ENCODE results near the gene ZNF446.
"Not testable (repeated sequence)": the region's sequence is repeated elsewhere in the genome, so short reads cannot be mapped to it uniquely, and the experiment has no call there.

DNA sequence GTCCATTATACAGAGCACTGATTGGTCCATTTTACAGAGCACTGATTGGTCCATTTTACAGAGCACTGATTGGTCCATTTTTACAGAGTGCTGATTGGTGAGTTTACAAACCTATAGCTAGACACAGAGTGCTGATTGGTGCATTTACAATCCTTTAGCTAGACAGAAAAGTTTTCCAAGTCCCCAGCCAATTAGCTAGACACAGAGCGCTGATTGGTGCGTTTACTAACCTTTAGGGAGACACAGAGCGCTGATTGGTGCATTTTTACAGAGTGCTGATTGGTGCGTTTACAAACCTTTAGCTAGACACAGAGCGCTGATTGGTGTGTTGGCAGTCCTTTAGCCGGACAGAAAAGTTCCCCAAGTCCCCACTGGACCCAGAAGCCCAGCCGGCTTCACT is 33.2 kb upstream of the ZNF446 start:
- not testable (repeated sequence) for TF ChIP-seq CTCF, POLR2A, EP300 (IDR thresholded peaks at IDR 0.05)

Measured in tibial nerve (tissue), 4 donors.